H1 (cell line): ENCODE data around the gene PPCDC. TPM values are rescaled to one million over a fixed set of nuclear protein-coding genes. Genes with fewer than 3 reads are reported as not detected.

Source experiments
- CTCF ChIA-PET: fragments of 300-600 bp; sonication (Branson Sonifier 250); formaldehyde crosslinking; loops from one replicate; lab custom pipeline; 2021; ENCODE audit not compliant: partially characterized antibody; lab: Charles Lee
- POLR2A ChIA-PET: fragments of 300-600 bp; sonication (Branson Sonifier 250); formaldehyde crosslinking; loops from one replicate; lab custom pipeline; 2021; ENCODE audit warnings: inconsistent platforms; ENCODE audit not compliant: partially characterized antibody; lab: Charles Lee
- DNase-seq, 2 experiments: peaks; one replicate each; pipeline versions ENCODE4 v3.0.0 to v3.0.0-alpha.2; 2010 to 2022; ENCODE audit warnings: low spot score in 2 of 2, low read depth in 1 of 2, mixed read lengths in 1 of 2
- FAIRE-seq: peaks from 2 replicates; lab custom pipeline; 2011; peaks lifted over from hg19 to GRCh38; lab: Jason Lieb, UNC
- H2AFZ ChIP-seq: 2 replicates; pipeline ENCODE4 v1.8.1; 2012; ENCODE audit warnings: low read length, inconsistent platforms
- H2AK5ac ChIP-seq: 2 replicates; pipeline ENCODE4 v1.6.1; 2013; ENCODE audit warnings: low read depth, low read length
- H2BK120ac ChIP-seq: replicated peaks from 2 replicates; pipeline ENCODE3; 2013; ENCODE audit warnings: low read depth, low read length, inconsistent platforms
- H2BK12ac ChIP-seq: 2 replicates; pipeline ENCODE4 v1.6.1; 2013; ENCODE audit warnings: low read depth, low read length
- H2BK15ac ChIP-seq: 2 replicates; pipeline ENCODE4 v1.6.1; 2013; ENCODE audit warnings: low read length
- H2BK20ac ChIP-seq: 2 replicates; pipeline ENCODE4 v1.6.1; 2013; ENCODE audit warnings: low read length
- H2BK5ac ChIP-seq: 2 replicates; pipeline ENCODE4 v1.6.1; 2013; ENCODE audit warnings: low read depth, low read length
- H3K14ac ChIP-seq: 2 replicates; pipeline ENCODE4 v1.6.1; 2013; ENCODE audit warnings: inconsistent platforms; ENCODE audit not compliant: insufficient read length
- H3K18ac ChIP-seq: 2 replicates; pipeline ENCODE4 v1.6.1; 2013; ENCODE audit warnings: low read length; ENCODE audit errors: extremely low read depth
- H3K23ac ChIP-seq: 2 replicates; pipeline ENCODE4 v1.6.1; 2013; ENCODE audit warnings: inconsistent platforms; ENCODE audit not compliant: insufficient read length
- H3K23me2 ChIP-seq: 2 replicates; pipeline ENCODE4 v1.6.1; 2013; ENCODE audit warnings: low read depth, low read length
- H3K27ac ChIP-seq: 2 replicates; pipeline ENCODE4 v1.6.1; 2011; ENCODE audit warnings: low read depth, low read length, inconsistent platforms
- H3K27me3 ChIP-seq, 4 experiments: replicated peaks in 1 of 4; 1 replicate in 1 of 4; 2 replicates in 3 of 4; pipeline versions ENCODE4 v1.6.1 to v1.8.1; 2011 to 2013; ENCODE audit warnings: low read length in 3 of 4, mild to moderate bottlenecking in 3 of 4, inconsistent platforms in 2 of 4, mixed read lengths in 2 of 4, moderate library complexity in 1 of 4; ENCODE audit not compliant: control insufficient read depth in 3 of 4, insufficient read depth in 3 of 4; ENCODE audit errors: extremely low read depth in 1 of 4
- H3K36me3 ChIP-seq, 4 experiments: 2 replicates each; pipeline versions ENCODE4 v1.6.1 to v1.8.1; 2011 to 2013; ENCODE audit warnings: mild to moderate bottlenecking in 4 of 4, low read length in 3 of 4, moderate library complexity in 2 of 4, control low read depth in 1 of 4, inconsistent platforms in 1 of 4; ENCODE audit not compliant: insufficient read depth in 4 of 4, control insufficient read depth in 2 of 4
- H3K4ac ChIP-seq: replicated peaks from 2 replicates; pipeline ENCODE3; 2013; ENCODE audit warnings: low read length, low read depth, mixed read lengths, inconsistent platforms; ENCODE audit not compliant: insufficient read length
- H3K4me1 ChIP-seq, 4 experiments: replicated peaks in 1 of 4; 1 replicate in 1 of 4; 2 replicates in 3 of 4; pipeline versions ENCODE4 v1.6.1 to v1.8.1; 2011 to 2013; ENCODE audit warnings: low read length in 3 of 4, inconsistent platforms in 2 of 4, mixed read lengths in 1 of 4; ENCODE audit not compliant: insufficient read depth in 4 of 4, control insufficient read depth in 3 of 4
- H3K4me2 ChIP-seq, 2 experiments: 2 replicates each; pipeline versions ENCODE4 v1.6.1 to v1.8.1; 2011 to 2013; ENCODE audit warnings: low read depth in 2 of 2, low read length in 2 of 2, control low read depth in 1 of 2, inconsistent platforms in 1 of 2, mild to moderate bottlenecking in 1 of 2; ENCODE audit not compliant: insufficient read depth in 1 of 2
- H3K4me3 ChIP-seq, 4 experiments: fragments of 200-600, 300-600 bp in 1 of 4; sonication (generic), shearing (Covaris generic), sonication (Bioruptor Twin) in 1 of 4; 2 replicates each; pipeline versions ENCODE4 v1.5.1 to v1.8.1; 2011 to 2016; ENCODE audit warnings: low read length in 4 of 4, low read depth in 3 of 4, control low read depth in 2 of 4, inconsistent platforms in 2 of 4, mild to moderate bottlenecking in 2 of 4, mixed read lengths in 1 of 4, moderate library complexity in 1 of 4; ENCODE audit not compliant: insufficient read depth in 2 of 4; ENCODE audit errors: extremely low read depth in 1 of 4
- H3K56ac ChIP-seq: replicated peaks from 2 replicates; pipeline ENCODE3; 2013; ENCODE audit warnings: low read depth, mild to moderate bottlenecking, mixed read lengths, low read length, inconsistent platforms; ENCODE audit not compliant: insufficient read length
- H3K79me1 ChIP-seq: 2 replicates; pipeline ENCODE4 v1.6.1; 2013; ENCODE audit warnings: low read depth, low read length, control low read depth
- H3K79me2 ChIP-seq, 2 experiments: 2 replicates each; pipeline versions ENCODE4 v1.6.1 to v1.8.1; 2012 to 2013; ENCODE audit warnings: low read length in 2 of 2, mild to moderate bottlenecking in 2 of 2, inconsistent platforms in 1 of 2; ENCODE audit not compliant: insufficient read depth in 2 of 2, control insufficient read depth in 1 of 2
- H3K9ac ChIP-seq, 4 experiments: replicated peaks in 1 of 4; 1 replicate in 1 of 4; 2 replicates in 3 of 4; pipeline versions ENCODE4 v1.6.1 to v1.8.1; 2011 to 2013; ENCODE audit warnings: low read depth in 3 of 4, low read length in 3 of 4, control low read depth in 2 of 4, mild to moderate bottlenecking in 2 of 4, moderate library complexity in 2 of 4, inconsistent platforms in 1 of 4; ENCODE audit errors: extremely low read depth in 1 of 4
- H3K9me3 ChIP-seq, 2 experiments: 2 replicates each; pipeline versions ENCODE4 v1.6.1 to v1.8.1; 2012 to 2013; ENCODE audit warnings: mild to moderate bottlenecking in 2 of 2, moderate library complexity in 2 of 2, control low read depth in 1 of 2, inconsistent platforms in 1 of 2, low read depth in 1 of 2, low read length in 1 of 2, mixed read lengths in 1 of 2; ENCODE audit not compliant: insufficient read depth in 2 of 2
- H4K20me1 ChIP-seq, 2 experiments: replicated peaks in 1 of 2; 2 replicates each; pipeline versions ENCODE3 to v1.8.1; 2011 to 2013; ENCODE audit warnings: inconsistent platforms in 2 of 2, low read length in 2 of 2, mild to moderate bottlenecking in 1 of 2; ENCODE audit not compliant: insufficient read depth in 2 of 2, control insufficient read depth in 1 of 2
- H4K5ac ChIP-seq: 2 replicates; pipeline ENCODE4 v1.6.1; 2013; ENCODE audit warnings: low read length, low read depth, mixed read lengths, inconsistent platforms; ENCODE audit not compliant: insufficient read length
- H4K8ac ChIP-seq: 2 replicates; pipeline ENCODE4 v1.8.0; 2013; ENCODE audit warnings: mild to moderate bottlenecking, moderate library complexity, low read length, inconsistent platforms; ENCODE audit not compliant: insufficient read depth; ENCODE audit errors: extremely low read depth
- H4K91ac ChIP-seq: replicated peaks from 2 replicates; pipeline ENCODE3; 2013; ENCODE audit warnings: low read length, mixed read lengths, inconsistent platforms; ENCODE audit not compliant: insufficient read length
- ASH2L ChIP-seq: fragments of 200-600, 300-600 bp; sonication (generic); IDR thresholded peaks from one replicate; pipeline ENCODE4 v1.7.1; 2017; ENCODE audit warnings: low read length
- ATF3 ChIP-seq: IDR thresholded peaks from 2 replicates; pipeline ENCODE4 v1.6.1; 2011; ENCODE audit warnings: low read depth, mild to moderate bottlenecking, low read length; ENCODE audit not compliant: insufficient read depth
- CEBPB ChIP-seq: IDR thresholded peaks from 2 replicates; pipeline ENCODE4 v1.6.1; 2012; ENCODE audit warnings: low read depth, low read length
- EP300 ChIP-seq, 2 experiments: IDR thresholded peaks; 1 replicate in 1 of 2; 2 replicates in 1 of 2; pipeline ENCODE4 v1.6.1; 2011 to 2012; ENCODE audit warnings: low read depth in 2 of 2, low read length in 2 of 2, mild to moderate bottlenecking in 2 of 2, borderline replicate concordance in 1 of 2, inconsistent platforms in 1 of 2, moderate library complexity in 1 of 2
- HDAC2 ChIP-seq, 2 experiments: fragments of 300-600 bp in 1 of 2; sonication (generic) in 1 of 2; IDR thresholded peaks; 2 replicates each; pipeline ENCODE4 v1.6.1; 2011 to 2012; ENCODE audit warnings: low read depth in 2 of 2, low read length in 2 of 2, mild to moderate bottlenecking in 2 of 2, moderate library complexity in 2 of 2, borderline replicate concordance in 1 of 2, inconsistent platforms in 1 of 2
- JUN ChIP-seq: IDR thresholded peaks from 2 replicates; pipeline ENCODE4 v1.6.1; 2011; ENCODE audit warnings: low read depth, mild to moderate bottlenecking, improper control_type of control experiment, low read length
- JUND ChIP-seq: IDR thresholded peaks from 2 replicates; pipeline ENCODE4 v1.6.1; 2011; ENCODE audit warnings: mild to moderate bottlenecking, improper control_type of control experiment, low read length
- MAFK ChIP-seq: IDR thresholded peaks from 2 replicates; pipeline ENCODE4 v1.6.1; 2012; ENCODE audit warnings: low read depth, mild to moderate bottlenecking, improper control_type of control experiment, low read length
- RFX5 ChIP-seq: IDR thresholded peaks from 2 replicates; pipeline ENCODE4 v1.6.1; 2011; ENCODE audit warnings: low read depth, low read length, improper control_type of control experiment, borderline replicate concordance
- SIRT6 ChIP-seq: IDR thresholded peaks from one replicate; pipeline ENCODE4 v1.7.1; 2012; ENCODE audit warnings: low read length, inconsistent platforms
- SRF ChIP-seq: IDR thresholded peaks from 2 replicates; pipeline ENCODE4 v1.6.1; 2011; ENCODE audit warnings: mild to moderate bottlenecking, low read depth, low read length, moderate library complexity
- SUZ12 ChIP-seq: fragments of 200-600 bp; sonication (generic); IDR thresholded peaks from 2 replicates; pipeline ENCODE4 v1.6.1; 2012; ENCODE audit warnings: mild to moderate bottlenecking, inconsistent platforms, low read length, moderate library complexity, mixed read lengths
- WGBS, 2 experiments: shearing (Covaris generic) in 1 of 2; methylation state at CpG; one replicate each; pipeline versions ENCODE4 v1.1.6 to v1.1.7; 2013 to 2015; ENCODE audit warnings: low lambda C conversion rate in 2 of 2, mixed read lengths in 2 of 2, inconsistent platforms in 1 of 2, low coverage in 1 of 2, missing lambda C conversion rate in 1 of 2; ENCODE audit not compliant: insufficient replicate concordance in 2 of 2, insufficient coverage in 1 of 2, insufficient read length in 1 of 2; ENCODE audit errors: extremely low coverage in 1 of 2, missing lambda C conversion rate in 1 of 2; 5-methylcytosine and 5-hydroxymethylcytosine counted together
- polyA plus RNA-seq, 7 experiments: library from polyadenylated mRNA; depleted of rRNA in 3 of 7; stranded (reverse) in 5 of 7; unstranded in 2 of 7; fragments of >200 nt in 5 of 7; fragments of 200-250 nt in 2 of 7; gene quantifications; 1 replicate in 5 of 7; 2 replicates in 1 of 7; 4 replicates in 1 of 7; pipeline versions ENCODE4 v1.2.1 to v1.2.3, GENCODE V29; 2011 to 2013; ENCODE audit warnings: missing spikeins in 2 of 7, mixed read lengths in 2 of 7
- total RNA-seq: library from RNA; stranded (reverse); fragmentation: NEBNext Ultra II Directional; extraction: Animal tissue kit (Norgen Biotek cat#: 25700); gene quantifications from 2 replicates; pipeline ENCODE4 v1.2.1, GENCODE V29; 2021
- TF ChIP-seq, protein P1 (sequence below): IDR thresholded peaks from 2 replicates; pipeline ENCODE4 v1.6.1; 2011; ENCODE audit warnings: low read length, improper control_type of control experiment

Gene PPCDC
- total and polyA plus RNA-seq, 2 of the 8 experiments (the other 6 are each of a cell fraction or from before 2014, with no cell fraction given): 11.3 to 29.7 TPM

DNA sequence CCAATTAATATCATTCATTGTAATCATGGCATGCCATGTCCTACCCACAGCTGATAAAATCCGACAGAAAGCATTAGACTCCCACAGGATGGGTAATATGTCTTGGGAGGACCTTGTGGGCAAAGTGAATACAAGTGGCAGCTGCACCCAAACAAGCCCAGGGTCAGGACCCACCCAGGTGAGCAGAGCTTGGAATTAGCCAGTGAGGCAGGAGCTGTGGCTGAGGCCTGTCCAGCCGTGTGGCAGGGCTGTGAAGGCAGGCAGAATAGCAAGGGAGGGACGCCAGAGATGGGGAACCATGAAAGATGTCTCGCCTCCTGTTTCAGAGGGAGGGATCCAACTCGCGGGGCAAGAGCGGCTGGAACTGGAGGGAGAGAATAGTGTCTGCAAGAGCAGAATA lies 74.5 kb downstream of the PPCDC start:
- Histone ChIP-seq H3K18ac (no peak overlapping the region), H2AK5ac (no peak overlapping the region), H3K36me3 (no peaks in the 10 kb centered on the region), H4K8ac (no peak overlapping the region), H3K79me1 (no peaks in the 10 kb centered on the region), H3K79me2 (no peaks in the 10 kb centered on the region), H3K27ac (no peak overlapping the region), H2BK20ac (no peak overlapping the region), H2BK5ac (no peak overlapping the region), H3K23ac (no peak overlapping the region), H4K5ac (no peak overlapping the region), H3K56ac (no peak overlapping the region), H3K4ac (no peak overlapping the region), H2BK15ac (no peak overlapping the region), H3K27me3 (no peaks in the 10 kb centered on the region), H3K4me3 (no peak overlapping the region), H2BK12ac (no peak overlapping the region), H3K4me2 (no peak overlapping the region), H4K91ac (no peak overlapping the region), H4K20me1 (no peaks in the 10 kb centered on the region), H3K9ac (no peak overlapping the region), H3K9me3 (no peaks in the 10 kb centered on the region), H2BK120ac (no peak overlapping the region), H3K4me1 (no peaks in the 10 kb centered on the region), H3K14ac (no peak overlapping the region), H3K23me2 (no peaks in the 10 kb centered on the region), H2AFZ (no peak overlapping the region)
- DNase-seq (no peak), FAIRE-seq (no peak)
- POLR2A ChIA-PET: no interaction called here
- 88% methylated on average over 7 of the region's 7 CpGs; no CpG with 5 or more reads in 1 of the 2 experiments for WGBS, 2 experiments
- CTCF ChIA-PET: interaction anchor here (1.6 to 2.4 kb wide), 2 partner anchors 68 to 103 kb away, joined by 3 to 9 read pairs; partner anchors contain the start of gene C15orf39
- TF ChIP-seq MAFK: no peak
- TF ChIP-seq ASH2L: no peak
- TF ChIP-seq, protein P1, sequence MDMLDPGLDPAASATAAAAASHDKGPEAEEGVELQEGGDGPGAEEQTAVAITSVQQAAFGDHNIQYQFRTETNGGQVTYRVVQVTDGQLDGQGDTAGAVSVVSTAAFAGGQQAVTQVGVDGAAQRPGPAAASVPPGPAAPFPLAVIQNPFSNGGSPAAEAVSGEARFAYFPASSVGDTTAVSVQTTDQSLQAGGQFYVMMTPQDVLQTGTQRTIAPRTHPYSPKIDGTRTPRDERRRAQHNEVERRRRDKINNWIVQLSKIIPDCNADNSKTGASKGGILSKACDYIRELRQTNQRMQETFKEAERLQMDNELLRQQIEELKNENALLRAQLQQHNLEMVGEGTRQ: no peak
- no peak for TF ChIP-seq EP300 (IDR thresholded peaks at IDR 0.05; ENCODE audit: borderline replicate concordance in 1 of 2, low read depth in 2 of 2, low read length in 2 of 2)
- no peak for TF ChIP-seq SUZ12
- TF ChIP-seq ATF3: no peak
- no peak for TF ChIP-seq HDAC2 (IDR thresholded peaks at IDR 0.05; ENCODE audit: borderline replicate concordance in 1 of 2, low read depth in 2 of 2, low read length in 2 of 2)
- no peak for TF ChIP-seq CEBPB
- TF ChIP-seq JUND: no peak
- no peak for TF ChIP-seq SIRT6
- TF ChIP-seq JUN: no peak
- TF ChIP-seq RFX5: no peak
- TF ChIP-seq SRF: no peak
